Glutamatergic neuron (in vitro differentiated cells): ENCODE measurements around the gene STX16. TPM values are rescaled to one million over a fixed set of nuclear protein-coding genes. Genes with fewer than 3 reads are reported as not detected.
A peak's percentile ranks its signal among the peaks of the same experiment; 100 is the strongest.

Source experiments
- DNase-seq: peaks from one replicate; pipeline ENCODE4 v3.0.0; 2022
- H3K27ac Mint-ChIP-seq: one replicate; pipeline ENCODE4 v1.8.0; 2020; ENCODE audit warnings: mild to moderate bottlenecking, mixed read lengths, inconsistent platforms; ENCODE audit not compliant: unreplicated experiment
- H3K27me3 Mint-ChIP-seq: one replicate; pipeline ENCODE4 v1.8.0; 2020; ENCODE audit warnings: mild to moderate bottlenecking, moderate library complexity, mixed read lengths, inconsistent platforms; ENCODE audit not compliant: unreplicated experiment
- H3K36me3 Mint-ChIP-seq: one replicate; pipeline ENCODE4 v1.8.0; 2020; ENCODE audit warnings: mild to moderate bottlenecking, mixed read lengths, inconsistent platforms; ENCODE audit not compliant: unreplicated experiment
- H3K4me1 Mint-ChIP-seq: one replicate; pipeline ENCODE4 v1.8.0; 2020; ENCODE audit warnings: mild to moderate bottlenecking, low read depth, mixed read lengths, inconsistent platforms; ENCODE audit not compliant: unreplicated experiment
- H3K4me3 Mint-ChIP-seq: one replicate; pipeline ENCODE4 v1.8.0; 2020; ENCODE audit warnings: mild to moderate bottlenecking, mixed read lengths, inconsistent platforms; ENCODE audit not compliant: unreplicated experiment
- H3K9me3 Mint-ChIP-seq: one replicate; pipeline ENCODE4 v1.8.0; 2020; ENCODE audit warnings: mild to moderate bottlenecking, moderate library complexity, mixed read lengths, inconsistent platforms; ENCODE audit not compliant: unreplicated experiment
- total RNA-seq: library from RNA; stranded (reverse); fragmentation: NEBNext Ultra II Directional; extraction: Animal tissue kit (Norgen Biotek cat#: 25700); gene quantifications from one replicate; pipeline ENCODE4 v1.2.1, GENCODE V29; 2021; ENCODE audit not compliant: unreplicated experiment
- TF ChIP-seq, protein P1 (sequence below): fragments of 200-600 bp; sonication (generic); IDR thresholded peaks from one replicate; pipeline ENCODE4 v1.5.0; 2021; ENCODE audit not compliant: partially characterized antibody, unreplicated experiment

STX16 gene
- total RNA-seq, 1 donor from 2014 or later: 71.2 TPM

DNA sequence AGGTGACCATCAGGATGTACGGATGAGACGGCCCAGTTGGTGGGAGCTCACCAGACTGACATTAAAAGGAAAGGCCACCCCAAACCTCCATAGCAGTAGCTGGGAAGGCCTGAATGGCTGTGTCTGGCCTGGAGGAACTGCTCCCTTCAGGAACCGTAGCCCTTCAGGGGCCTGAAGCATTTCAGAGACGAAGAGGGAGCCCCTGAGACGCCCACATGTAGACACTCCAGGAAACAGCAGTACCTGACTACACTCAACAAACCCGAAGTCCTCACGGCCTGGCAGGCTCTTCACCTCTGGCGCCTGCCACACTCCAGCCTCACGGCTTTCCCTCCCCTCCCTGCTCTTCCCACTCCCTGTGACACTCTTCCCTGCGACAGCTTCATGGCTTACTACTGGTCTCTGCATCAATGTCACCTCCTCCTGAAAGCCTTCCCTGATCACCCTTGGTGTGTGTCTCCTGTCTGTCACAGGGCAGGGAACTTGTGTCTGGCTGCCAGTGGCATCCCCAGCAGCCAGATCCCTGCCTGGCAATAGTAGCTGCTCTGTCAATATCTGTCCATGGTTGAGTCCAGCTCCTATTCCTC, 14.6 kb upstream of the STX16 start:
- peaks cover 15% of the 10 kb centered on the region for H3K4me1 Mint-ChIP-seq
- TF ChIP-seq, protein P1, sequence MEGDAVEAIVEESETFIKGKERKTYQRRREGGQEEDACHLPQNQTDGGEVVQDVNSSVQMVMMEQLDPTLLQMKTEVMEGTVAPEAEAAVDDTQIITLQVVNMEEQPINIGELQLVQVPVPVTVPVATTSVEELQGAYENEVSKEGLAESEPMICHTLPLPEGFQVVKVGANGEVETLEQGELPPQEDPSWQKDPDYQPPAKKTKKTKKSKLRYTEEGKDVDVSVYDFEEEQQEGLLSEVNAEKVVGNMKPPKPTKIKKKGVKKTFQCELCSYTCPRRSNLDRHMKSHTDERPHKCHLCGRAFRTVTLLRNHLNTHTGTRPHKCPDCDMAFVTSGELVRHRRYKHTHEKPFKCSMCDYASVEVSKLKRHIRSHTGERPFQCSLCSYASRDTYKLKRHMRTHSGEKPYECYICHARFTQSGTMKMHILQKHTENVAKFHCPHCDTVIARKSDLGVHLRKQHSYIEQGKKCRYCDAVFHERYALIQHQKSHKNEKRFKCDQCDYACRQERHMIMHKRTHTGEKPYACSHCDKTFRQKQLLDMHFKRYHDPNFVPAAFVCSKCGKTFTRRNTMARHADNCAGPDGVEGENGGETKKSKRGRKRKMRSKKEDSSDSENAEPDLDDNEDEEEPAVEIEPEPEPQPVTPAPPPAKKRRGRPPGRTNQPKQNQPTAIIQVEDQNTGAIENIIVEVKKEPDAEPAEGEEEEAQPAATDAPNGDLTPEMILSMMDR: no peak
- peak; percentile 6 for DNase-seq
- H3K27ac Mint-ChIP-seq: no peak overlapping the region
- H3K9me3 Mint-ChIP-seq: peaks cover 7% of the 10 kb centered on the region
- H3K36me3 Mint-ChIP-seq: no peaks in the 10 kb centered on the region
- peaks cover 5% of the 10 kb centered on the region for H3K27me3 Mint-ChIP-seq
- no peak overlapping the region for H3K4me3 Mint-ChIP-seq

DNA sequence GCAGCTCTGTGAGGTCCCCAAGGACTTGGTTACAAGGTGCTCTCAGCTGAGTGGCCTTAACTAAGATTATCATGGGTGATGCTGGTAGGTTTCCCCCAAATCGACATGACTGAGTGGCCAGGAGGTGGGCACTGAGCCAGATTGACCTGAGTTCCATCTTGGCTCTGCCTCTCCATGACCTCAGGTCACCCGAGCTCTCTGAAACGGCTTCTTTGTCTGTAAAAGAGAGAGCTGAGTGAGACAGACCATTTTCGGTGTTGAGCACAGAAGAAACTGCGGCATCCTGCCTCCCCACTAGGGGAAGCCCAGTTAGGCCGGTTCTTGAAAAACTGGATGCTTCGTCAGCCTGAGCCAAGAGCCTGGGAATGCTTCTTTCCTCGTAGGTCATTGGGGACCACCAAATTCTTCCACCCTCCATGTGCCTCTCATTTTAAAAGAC, 14.1 kb upstream of the STX16 start:
- Mint-ChIP-seq H3K9me3 (peaks cover 7% of the 10 kb centered on the region), H3K4me1 (peaks cover 15% of the 10 kb centered on the region), H3K27me3 (peaks cover 5% of the 10 kb centered on the region), H3K27ac (no peak overlapping the region), H3K36me3 (no peaks in the 10 kb centered on the region), H3K4me3 (no peak overlapping the region)
- DNase-seq: peak; percentile 36
- TF ChIP-seq, protein P1: peak; percentile 47

DNA sequence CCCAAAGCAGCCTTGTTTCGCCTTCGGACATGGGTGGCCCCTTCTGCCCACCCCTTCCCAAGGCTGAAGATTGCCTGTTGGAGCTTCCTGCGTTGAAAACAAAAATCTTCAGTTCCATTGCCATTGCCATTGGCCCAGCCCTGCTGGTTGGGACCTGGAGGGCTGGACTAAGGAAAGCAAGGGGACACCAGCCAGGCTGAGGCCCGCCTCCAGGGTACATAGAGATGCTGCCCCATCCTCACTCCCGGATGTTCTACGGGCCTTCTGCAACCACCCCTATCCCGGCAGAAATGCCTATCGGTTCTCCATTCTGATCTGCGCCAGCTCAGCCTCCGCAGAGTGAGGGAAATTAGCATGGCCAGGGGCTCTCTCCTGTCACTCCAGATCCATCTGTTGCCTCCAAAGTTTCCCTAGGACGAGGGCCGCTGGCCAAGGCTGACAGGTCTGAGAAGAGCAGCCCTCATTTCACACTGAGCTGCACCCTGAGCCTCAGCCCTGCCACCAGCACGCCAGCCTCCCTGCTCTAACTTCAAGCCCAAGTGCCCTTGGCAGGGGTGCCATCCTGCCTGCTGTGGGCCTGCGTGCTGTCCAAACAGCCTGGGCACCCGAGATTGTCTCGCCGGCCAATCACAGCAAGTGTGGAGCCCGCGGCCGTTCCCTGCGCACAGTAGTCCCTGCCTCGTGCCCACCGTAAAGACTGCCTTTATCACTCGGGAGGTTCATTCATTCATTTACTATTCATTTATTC, 13.4 kb upstream of the STX16 start:
- peaks cover 15% of the 10 kb centered on the region for H3K4me1 Mint-ChIP-seq
- no peak overlapping the region for H3K27ac Mint-ChIP-seq

DNA sequence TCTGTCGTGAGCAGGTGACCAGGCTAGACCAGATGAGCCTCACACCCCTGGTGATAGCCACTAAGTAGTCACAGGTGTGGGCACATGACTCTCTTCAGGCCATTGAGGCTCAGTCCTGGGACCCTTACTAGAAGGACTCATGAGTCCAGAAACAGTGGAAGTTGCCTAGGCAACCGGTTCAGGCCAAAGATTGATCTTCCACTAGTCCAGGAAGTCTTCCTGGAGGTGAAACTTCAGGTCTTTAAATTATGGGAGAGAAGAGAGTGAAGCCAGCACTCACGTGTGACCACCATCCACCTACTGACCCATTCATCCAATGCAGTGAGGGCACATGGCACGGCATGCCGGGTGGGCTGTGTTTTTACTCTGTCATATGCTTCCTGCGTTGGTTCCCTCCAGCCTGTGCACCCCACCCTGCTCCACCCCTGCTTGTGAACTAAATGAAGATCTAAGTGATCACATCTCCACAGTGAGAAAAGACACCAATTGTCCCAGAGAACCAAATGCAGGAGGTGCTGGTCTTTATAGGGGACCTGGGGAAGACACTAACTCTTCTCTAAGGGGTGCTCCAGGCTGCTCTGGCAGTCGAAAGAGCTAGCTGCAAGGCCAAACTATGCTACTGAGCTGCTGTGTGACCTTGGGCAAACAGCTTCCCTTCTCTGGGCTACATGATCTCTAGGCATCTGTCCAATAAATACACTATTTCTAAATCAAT, 12.5 kb upstream of the STX16 start:
- Mint-ChIP-seq H3K4me3 (no peak overlapping the region), H3K9me3 (peaks cover 10% of the 10 kb centered on the region), H3K27me3 (peaks cover 9% of the 10 kb centered on the region), H3K4me1 (peaks cover 15% of the 10 kb centered on the region), H3K27ac (no peak overlapping the region), H3K36me3 (no peaks in the 10 kb centered on the region)
- TF ChIP-seq, protein P1: no peak
- DNase-seq: peak; percentile 4

More for the DNA sequence above, 13.4 kb upstream of the STX16 start:
- H3K4me3 Mint-ChIP-seq: no peak overlapping the region
- H3K36me3 Mint-ChIP-seq: no peaks in the 10 kb centered on the region
- H3K27me3 Mint-ChIP-seq: peaks cover 5% of the 10 kb centered on the region
- peaks cover 7% of the 10 kb centered on the region for H3K9me3 Mint-ChIP-seq
- DNase-seq: peak; percentile 13
- TF ChIP-seq, protein P1: peak; percentile 2
